Measurements from ENCODE around the gene GABRA1.

The GABRA1 gene

GRCh38 chr5:161847941-161848391, at the start of gene GABRA1:
Gene GABRA1, plus strand, starts transcription at chr5:161848120. Its CDS starts 2,691 bp downstream, at chr5:161850811.
- DNase-seq = no peak

DNA sequence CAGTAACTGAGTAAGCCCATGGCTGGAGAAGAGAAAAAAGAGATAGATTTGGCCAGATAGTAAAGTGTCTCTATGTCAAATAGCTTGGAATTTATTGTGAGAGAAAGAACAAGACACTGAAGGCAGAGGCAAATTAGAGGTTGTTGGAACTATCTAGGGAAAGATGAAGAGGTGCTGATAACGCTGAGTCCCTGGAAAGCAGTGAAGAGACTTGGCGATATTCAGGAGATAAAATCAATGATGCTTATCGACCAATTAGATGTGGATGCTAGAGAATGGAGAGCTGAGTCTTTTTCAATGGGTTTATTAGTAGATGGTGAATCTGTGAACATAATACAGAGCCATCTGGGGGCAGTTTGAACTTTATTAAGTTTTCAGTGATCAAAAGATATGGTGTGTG, 48.6 kb upstream of the GABRA1 start:
- no peak for DNase-seq

DNA sequence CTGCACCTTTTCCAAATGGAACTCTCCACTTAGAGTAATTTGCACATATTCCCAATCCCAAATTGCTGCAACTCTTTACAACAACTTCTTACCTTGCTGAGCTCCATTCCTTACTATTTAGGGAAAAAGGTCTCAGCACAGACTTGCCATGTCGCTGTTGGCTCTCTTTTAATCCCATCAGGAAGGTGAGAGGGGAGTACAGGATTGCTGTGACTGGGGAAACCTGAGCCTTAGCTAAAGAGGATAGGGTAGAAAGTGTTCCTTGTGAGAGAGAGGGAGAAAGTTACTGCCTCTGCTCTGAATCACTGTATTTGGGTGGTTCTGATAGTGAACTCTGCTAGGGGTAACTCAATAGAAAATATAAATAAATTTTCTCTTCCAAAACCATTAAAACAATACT, 43.7 kb upstream of the GABRA1 start:
- no peak for DNase-seq

- no peak for DNase-seq
These were observed 1.2 kb upstream of the GABRA1 start for GRCh38 chr5:161846746-161847145.

GRCh38 chr5:161847447-161847846, 473 bp upstream of the GABRA1 start:
- no peak for DNase-seq

GRCh38 chr5:161850491-161850890, 2.6 kb downstream of the GABRA1 start:
- DNase-seq = no peak

DNA sequence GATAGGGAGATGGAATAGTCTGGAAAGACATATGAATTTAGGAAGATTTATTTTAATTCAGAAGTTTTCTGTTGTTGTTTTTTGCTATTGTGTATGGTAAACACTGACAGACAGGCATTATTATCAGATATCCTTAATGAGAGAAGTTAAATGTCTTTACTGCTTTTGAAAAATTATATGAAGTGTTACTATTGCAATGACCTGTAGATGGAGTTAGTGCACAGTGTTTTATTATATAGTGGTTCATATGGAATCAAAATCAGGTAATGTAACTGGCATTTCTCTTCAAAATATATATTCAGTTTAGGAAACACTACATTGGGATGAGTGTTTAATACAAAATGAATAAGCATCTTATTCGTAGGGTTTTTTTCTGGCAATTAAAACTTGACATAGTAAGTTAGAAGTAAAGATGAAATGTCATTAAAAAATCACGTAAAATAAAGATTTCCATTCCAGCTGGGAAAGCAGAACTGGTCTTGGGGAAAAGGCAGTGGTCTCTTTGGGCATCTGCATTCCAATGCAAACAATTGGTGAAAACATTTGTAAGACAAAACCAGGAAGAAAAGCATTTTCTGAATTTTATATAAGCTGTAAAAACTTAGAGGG, 3.9 kb downstream of the GABRA1 start:
- DNase-seq = no peak

- DNase-seq = no peak
These were observed 9.4 kb downstream of the GABRA1 start for GRCh38 chr5:161857358-161857757.

DNA sequence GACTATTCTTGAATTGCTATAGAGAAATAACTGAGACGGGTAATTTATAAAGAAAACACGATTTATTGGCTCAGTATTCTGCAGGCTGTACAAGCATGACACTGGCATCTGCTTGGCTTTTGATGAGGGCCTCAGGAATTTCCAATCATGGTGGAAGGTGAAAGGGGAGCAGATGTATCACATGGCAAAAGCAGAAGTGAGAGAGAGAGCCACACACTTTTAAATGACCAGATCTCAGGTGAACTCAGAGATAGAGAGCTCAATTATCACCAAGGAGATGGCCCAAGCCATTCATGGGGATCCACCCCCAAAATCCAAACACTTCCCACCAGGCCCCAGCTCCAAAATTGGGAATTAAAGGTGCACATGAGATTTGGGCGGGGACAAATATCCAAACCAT, 15.3 kb downstream of the GABRA1 start:
- DNase-seq = no peak

GRCh38 chr5:161863811-161864210, 15.9 kb downstream of the GABRA1 start:
- no peak for DNase-seq

DNA sequence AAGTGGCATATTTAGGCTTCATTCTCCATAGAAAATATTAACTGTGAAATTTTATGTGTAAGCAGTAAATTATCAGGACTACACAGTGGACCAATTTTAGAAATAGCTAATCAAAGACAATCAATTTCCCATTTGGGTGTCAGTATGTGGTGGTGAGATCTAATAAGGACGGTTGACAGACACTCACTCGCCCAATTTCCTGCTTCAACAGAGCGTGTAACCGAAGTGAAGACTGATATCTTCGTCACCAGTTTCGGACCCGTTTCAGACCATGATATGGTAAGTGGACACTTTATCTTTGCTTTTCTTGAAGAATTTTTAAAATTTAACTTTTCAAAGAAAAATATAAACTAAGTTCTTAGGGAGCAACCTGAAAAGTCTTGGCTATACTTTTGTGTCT, 17.6 kb downstream of the GABRA1 start:
- no peak for DNase-seq

DNA sequence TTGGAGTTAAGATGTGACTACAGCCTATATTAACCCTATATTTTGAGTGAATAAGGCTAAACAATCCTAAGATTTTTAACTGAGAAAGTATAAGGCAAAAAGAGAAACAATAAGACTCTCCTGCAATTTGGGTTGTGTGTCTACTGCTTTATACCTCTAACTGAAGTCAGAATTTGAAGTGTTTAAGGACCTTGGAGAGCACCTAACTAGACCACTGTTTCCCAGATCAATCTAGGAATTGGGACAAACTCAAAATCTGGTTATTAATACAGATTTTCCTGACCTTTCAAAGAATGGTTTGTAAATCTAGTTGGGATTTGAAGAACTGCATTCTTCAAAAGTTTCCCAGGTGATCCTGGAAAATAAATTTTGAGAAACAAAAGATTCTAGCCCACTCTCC, 42.1 kb downstream of the GABRA1 start:
- DNase-seq = no peak

- DNase-seq = no peak
These were observed 47.6 kb downstream of the GABRA1 start for GRCh38 chr5:161895514-161895913.

DNA sequence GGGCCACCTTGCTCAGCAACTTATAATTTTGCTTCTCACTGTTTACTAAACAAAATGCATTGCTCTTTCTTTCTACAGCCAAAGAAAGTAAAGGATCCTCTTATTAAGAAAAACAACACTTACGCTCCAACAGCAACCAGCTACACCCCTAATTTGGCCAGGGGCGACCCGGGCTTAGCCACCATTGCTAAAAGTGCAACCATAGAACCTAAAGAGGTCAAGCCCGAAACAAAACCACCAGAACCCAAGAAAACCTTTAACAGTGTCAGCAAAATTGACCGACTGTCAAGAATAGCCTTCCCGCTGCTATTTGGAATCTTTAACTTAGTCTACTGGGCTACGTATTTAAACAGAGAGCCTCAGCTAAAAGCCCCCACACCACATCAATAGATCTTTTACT, 49.1 kb downstream of the GABRA1 start:
- DNase-seq = no peak

DNA sequence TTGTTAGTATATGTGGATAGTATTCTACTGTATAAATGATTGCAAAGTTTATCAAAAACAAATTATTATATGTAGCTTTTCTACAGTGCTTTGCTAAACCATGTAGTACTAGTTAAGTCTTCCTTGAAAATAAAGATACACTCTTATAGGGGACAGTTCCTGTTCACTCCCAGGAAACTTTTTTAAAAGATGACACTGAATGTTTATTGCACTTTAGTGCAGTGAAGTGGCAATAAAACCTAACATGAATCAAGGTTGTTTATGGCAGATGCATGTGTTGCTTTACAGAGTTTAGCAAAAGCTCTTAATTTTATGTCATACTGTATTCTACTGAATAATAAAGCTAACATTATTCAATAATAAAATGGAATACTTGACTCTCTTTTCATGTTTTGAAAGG, 51.7 kb downstream of the GABRA1 start:
- DNase-seq = no peak

- DNase-seq = no peak
These were observed 53.1 kb downstream of the GABRA1 start for GRCh38 chr5:161900981-161901380.

GRCh38 chr5:161921781-161922180, 73.9 kb downstream of the GABRA1 start:
- DNase-seq = no peak

GRCh38 chr5:161924270-161924669, 76.3 kb downstream of the GABRA1 start:
- no peak for DNase-seq

GRCh38 chr5:161925960-161926359, 78.0 kb downstream of the GABRA1 start:
- DNase-seq = no peak

DNA sequence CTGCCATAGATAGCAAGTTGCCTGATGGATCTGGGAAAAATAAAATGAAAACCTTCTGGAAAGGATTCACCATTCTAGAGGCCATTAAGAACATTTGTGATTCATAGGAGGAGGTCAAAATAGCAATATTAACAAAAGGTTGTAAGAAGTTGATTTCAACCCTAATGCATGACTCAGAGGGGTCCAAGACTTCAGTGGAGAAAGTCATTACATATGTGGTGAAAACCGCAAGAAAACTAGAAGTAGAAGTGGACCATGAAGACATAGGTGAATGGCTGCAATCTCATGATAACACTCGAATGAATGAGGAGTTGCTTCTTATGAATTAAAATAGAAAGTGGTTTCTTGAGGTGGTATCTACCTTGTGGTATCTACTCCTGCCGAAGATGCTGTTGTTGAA, 86.6 kb downstream of the GABRA1 start:
- no peak for DNase-seq

- no peak for DNase-seq
These were observed 97.1 kb downstream of the GABRA1 start for GRCh38 chr5:161944974-161945373.

DNA sequence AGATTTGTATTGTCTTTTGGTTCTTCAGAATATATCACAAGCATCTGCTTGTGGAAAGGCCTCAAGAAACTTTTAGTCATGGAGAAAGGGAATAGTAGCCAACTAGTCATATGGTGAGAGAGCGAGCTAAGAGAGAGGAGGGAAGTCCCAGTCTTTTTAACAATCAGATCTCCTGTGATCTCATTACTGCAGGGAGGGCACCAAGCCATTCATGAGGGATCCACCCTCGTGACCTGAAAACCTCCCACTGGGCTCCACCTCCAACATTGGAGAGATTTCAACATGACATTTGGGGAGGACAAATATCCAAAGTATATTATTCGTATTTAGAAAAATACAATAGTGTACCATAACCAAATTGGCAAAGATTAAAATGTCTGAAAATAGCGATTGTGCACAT, 99.0 kb downstream of the GABRA1 start:
- DNase-seq = no peak
